Measurements from ENCODE around the gene NAALADL2. TPM values are rescaled to one million over a fixed set of nuclear protein-coding genes. Genes with fewer than 3 reads are reported as not detected.
"Not testable (repeated sequence)": the region's sequence is repeated elsewhere in the genome, so short reads cannot be mapped to it uniquely, and the experiment has no call there.

The NAALADL2 gene
- total and polyA plus RNA-seq, 4 donors: 0.28 to 4.6 (median 3.1) TPM

DNA sequence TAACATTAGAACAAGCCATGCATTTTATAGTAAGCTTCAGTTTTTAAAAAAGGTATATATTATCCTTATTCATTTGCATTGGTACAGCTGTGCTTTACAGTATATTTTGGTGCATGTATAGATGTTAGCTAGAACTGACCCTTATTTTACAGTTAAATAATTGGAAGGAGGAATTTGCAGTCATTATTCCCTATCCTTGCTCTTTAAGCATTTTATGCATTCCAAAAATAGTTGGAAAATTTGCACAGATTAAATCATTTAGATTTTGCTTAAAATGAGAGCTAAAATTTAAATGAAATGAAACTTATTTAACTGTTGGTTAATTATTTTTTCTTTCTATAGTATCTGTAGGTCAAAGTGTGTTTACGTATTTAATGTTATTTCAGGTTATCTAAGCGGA, 667.1 kb downstream of the NAALADL2 start:
- Histone ChIP-seq H3K9ac (ENCODE audit: low read depth in 1 of 2, low read length in 2 of 2) (peak overlapping the region; percentile 76 to 79), H3K4me1 (ENCODE audit: control insufficient read depth in 4 of 4, insufficient read depth in 4 of 4, low read length in 3 of 4) (peaks cover 0 to 13% (median 1%) of the 10 kb centered on the region in 4 donors), H3K27me3 (ENCODE audit: control insufficient read depth in 4 of 4, insufficient read depth in 4 of 4, low read length in 3 of 4) (no peaks in the 10 kb centered on the region), H3K4me3 (ENCODE audit: low read depth in 1 of 3, low read length in 3 of 3) (peak overlapping the region; percentile 46 to 78 (median 75)), H3K27ac (ENCODE audit: low read depth in 1 of 2, low read length in 2 of 2) (peak overlapping the region in 1 of 2 donors; percentile 23), H3K36me3 (ENCODE audit: control insufficient read depth in 4 of 4, insufficient read depth in 3 of 4, low read depth in 1 of 4, low read length in 3 of 4) (no peaks in the 10 kb centered on the region), H3K9me3 (ENCODE audit: control insufficient read depth in 4 of 4, low read length in 3 of 4) (no peaks in the 10 kb centered on the region)
- 23% methylated on average over 2 of the region's 2 CpGs for WGBS
- no peak for TF ChIP-seq GABPA (IDR thresholded peaks at IDR 0.05 in 1 of 2, conservative IDR thresholded peaks at IDR 0.05 in 1 of 2)
- no peak for TF ChIP-seq RAD21 (IDR thresholded peaks at IDR 0.05)
- TF ChIP-seq RXRA (IDR thresholded peaks at IDR 0.05): no peak
- DNase-seq (ENCODE audit: low spot score): no peak

- H3K4me1 ChIP-seq (ENCODE audit: control insufficient read depth in 4 of 4, insufficient read depth in 4 of 4, low read length in 3 of 4): peaks cover 0 to 13% (median 1%) of the 10 kb centered on the region in 4 donors
- H3K36me3 ChIP-seq (ENCODE audit: control insufficient read depth in 4 of 4, insufficient read depth in 3 of 4, low read depth in 1 of 4, low read length in 3 of 4): no peaks in the 10 kb centered on the region
- 30% methylated on average over 4 of the region's 4 CpGs for WGBS
- peak overlapping the region in 1 of 2 donors; percentile 23 for H3K27ac ChIP-seq (ENCODE audit: low read depth in 1 of 2, low read length in 2 of 2)
- no peak for DNase-seq (ENCODE audit: low spot score)
- peak overlapping the region; percentile 76 to 79 for H3K9ac ChIP-seq (ENCODE audit: low read depth in 1 of 2, low read length in 2 of 2)
- H3K27me3 ChIP-seq (ENCODE audit: control insufficient read depth in 4 of 4, insufficient read depth in 4 of 4, low read length in 3 of 4): no peaks in the 10 kb centered on the region
- TF ChIP-seq RAD21 (IDR thresholded peaks at IDR 0.05): peak in 1 of 2 donors; percentile 16
- peak; percentile 21 for TF ChIP-seq YY1 (IDR thresholded peaks at IDR 0.05)
- no peak for TF ChIP-seq JUND (IDR thresholded peaks at IDR 0.05)
- H3K4me3 ChIP-seq (ENCODE audit: low read depth in 1 of 3, low read length in 3 of 3): peak overlapping the region; percentile 46 to 78 (median 75)
- H3K9me3 ChIP-seq (ENCODE audit: control insufficient read depth in 4 of 4, low read length in 3 of 4): no peaks in the 10 kb centered on the region
Measured at GRCh38 chr3:175526609-175527280, 667.6 kb downstream of the NAALADL2 start.

GRCh38 chr3:175528693-175529092, 669.6 kb downstream of the NAALADL2 start:
- not testable (repeated sequence) for H3K4me3 ChIP-seq (ENCODE audit: low read depth in 1 of 3, low read length in 3 of 3); H3K9ac ChIP-seq (ENCODE audit: low read depth in 1 of 2, low read length in 2 of 2); DNase-seq (ENCODE audit: low spot score); H3K9me3 ChIP-seq (ENCODE audit: control insufficient read depth in 4 of 4, low read length in 3 of 4); H3K27me3 ChIP-seq (ENCODE audit: control insufficient read depth in 4 of 4, insufficient read depth in 4 of 4, low read length in 3 of 4); H3K27ac ChIP-seq (ENCODE audit: low read depth in 1 of 2, low read length in 2 of 2); H3K36me3 ChIP-seq (ENCODE audit: control insufficient read depth in 4 of 4, insufficient read depth in 3 of 4, low read depth in 1 of 4, low read length in 3 of 4)
- 91% methylated on average over 2 of the region's 2 CpGs for WGBS
- peaks cover 0 to 13% (median 1%) of the 10 kb centered on the region in 4 donors for H3K4me1 ChIP-seq (ENCODE audit: control insufficient read depth in 4 of 4, insufficient read depth in 4 of 4, low read length in 3 of 4)

DNA sequence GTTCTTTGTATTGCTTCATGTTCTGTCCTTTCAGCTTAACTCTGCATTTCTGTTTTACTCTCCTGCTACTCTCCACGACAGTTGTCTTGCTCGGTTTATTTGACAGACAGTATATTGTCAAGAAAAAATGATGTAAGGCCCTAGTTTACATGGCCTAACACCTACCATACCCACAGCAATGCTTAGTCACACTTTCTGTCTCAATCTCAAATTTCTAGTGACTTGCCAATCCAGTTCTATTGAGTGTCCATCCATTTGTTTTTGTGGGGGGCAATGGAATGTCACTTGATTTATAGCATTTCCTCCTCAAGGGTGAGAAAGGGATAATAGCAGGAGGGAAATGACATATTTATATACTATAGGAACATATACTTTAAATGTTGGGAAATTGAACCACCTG, 676.2 kb downstream of the NAALADL2 start:
- Histone ChIP-seq H3K9ac (ENCODE audit: low read depth in 1 of 2, low read length in 2 of 2) (no peak overlapping the region), H3K4me1 (ENCODE audit: control insufficient read depth in 4 of 4, insufficient read depth in 4 of 4, low read length in 3 of 4) (no peaks in the 10 kb centered on the region), H3K36me3 (ENCODE audit: control insufficient read depth in 4 of 4, insufficient read depth in 3 of 4, low read depth in 1 of 4, low read length in 3 of 4) (no peaks in the 10 kb centered on the region), H3K4me3 (ENCODE audit: low read depth in 1 of 3, low read length in 3 of 3) (no peak overlapping the region), H3K27ac (ENCODE audit: low read depth in 1 of 2, low read length in 2 of 2) (no peak overlapping the region), H3K9me3 (ENCODE audit: control insufficient read depth in 4 of 4, low read length in 3 of 4) (no peaks in the 10 kb centered on the region), H3K27me3 (ENCODE audit: control insufficient read depth in 4 of 4, insufficient read depth in 4 of 4, low read length in 3 of 4) (no peaks in the 10 kb centered on the region)
- no peak for DNase-seq (ENCODE audit: low spot score)
- 87% methylated on average over 2 of the region's 2 CpGs for WGBS
- TF ChIP-seq NR2F2 (IDR thresholded peaks at IDR 0.05) (no peak), FOXA1 (IDR thresholded peaks at IDR 0.05) (no peak), RAD21 (IDR thresholded peaks at IDR 0.05) (no peak), EGR1 (IDR thresholded peaks at IDR 0.05; ENCODE audit: low read depth in 2 of 2) (no peak), RXRA (IDR thresholded peaks at IDR 0.05) (no peak), GABPA (IDR thresholded peaks at IDR 0.05 in 1 of 2, conservative IDR thresholded peaks at IDR 0.05 in 1 of 2) (no peak), HNF4A (conservative IDR thresholded peaks at IDR 0.05) (no peak), FOXA2 (IDR thresholded peaks at IDR 0.05) (no peak), TAF1 (conservative IDR thresholded peaks at IDR 0.05) (no peak)
- TF ChIP-seq, protein P1, sequence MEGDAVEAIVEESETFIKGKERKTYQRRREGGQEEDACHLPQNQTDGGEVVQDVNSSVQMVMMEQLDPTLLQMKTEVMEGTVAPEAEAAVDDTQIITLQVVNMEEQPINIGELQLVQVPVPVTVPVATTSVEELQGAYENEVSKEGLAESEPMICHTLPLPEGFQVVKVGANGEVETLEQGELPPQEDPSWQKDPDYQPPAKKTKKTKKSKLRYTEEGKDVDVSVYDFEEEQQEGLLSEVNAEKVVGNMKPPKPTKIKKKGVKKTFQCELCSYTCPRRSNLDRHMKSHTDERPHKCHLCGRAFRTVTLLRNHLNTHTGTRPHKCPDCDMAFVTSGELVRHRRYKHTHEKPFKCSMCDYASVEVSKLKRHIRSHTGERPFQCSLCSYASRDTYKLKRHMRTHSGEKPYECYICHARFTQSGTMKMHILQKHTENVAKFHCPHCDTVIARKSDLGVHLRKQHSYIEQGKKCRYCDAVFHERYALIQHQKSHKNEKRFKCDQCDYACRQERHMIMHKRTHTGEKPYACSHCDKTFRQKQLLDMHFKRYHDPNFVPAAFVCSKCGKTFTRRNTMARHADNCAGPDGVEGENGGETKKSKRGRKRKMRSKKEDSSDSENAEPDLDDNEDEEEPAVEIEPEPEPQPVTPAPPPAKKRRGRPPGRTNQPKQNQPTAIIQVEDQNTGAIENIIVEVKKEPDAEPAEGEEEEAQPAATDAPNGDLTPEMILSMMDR (IDR thresholded peaks at IDR 0.05; ENCODE audit: low read depth, low read length, missing input control): no peak
- TF ChIP-seq, protein P2, sequence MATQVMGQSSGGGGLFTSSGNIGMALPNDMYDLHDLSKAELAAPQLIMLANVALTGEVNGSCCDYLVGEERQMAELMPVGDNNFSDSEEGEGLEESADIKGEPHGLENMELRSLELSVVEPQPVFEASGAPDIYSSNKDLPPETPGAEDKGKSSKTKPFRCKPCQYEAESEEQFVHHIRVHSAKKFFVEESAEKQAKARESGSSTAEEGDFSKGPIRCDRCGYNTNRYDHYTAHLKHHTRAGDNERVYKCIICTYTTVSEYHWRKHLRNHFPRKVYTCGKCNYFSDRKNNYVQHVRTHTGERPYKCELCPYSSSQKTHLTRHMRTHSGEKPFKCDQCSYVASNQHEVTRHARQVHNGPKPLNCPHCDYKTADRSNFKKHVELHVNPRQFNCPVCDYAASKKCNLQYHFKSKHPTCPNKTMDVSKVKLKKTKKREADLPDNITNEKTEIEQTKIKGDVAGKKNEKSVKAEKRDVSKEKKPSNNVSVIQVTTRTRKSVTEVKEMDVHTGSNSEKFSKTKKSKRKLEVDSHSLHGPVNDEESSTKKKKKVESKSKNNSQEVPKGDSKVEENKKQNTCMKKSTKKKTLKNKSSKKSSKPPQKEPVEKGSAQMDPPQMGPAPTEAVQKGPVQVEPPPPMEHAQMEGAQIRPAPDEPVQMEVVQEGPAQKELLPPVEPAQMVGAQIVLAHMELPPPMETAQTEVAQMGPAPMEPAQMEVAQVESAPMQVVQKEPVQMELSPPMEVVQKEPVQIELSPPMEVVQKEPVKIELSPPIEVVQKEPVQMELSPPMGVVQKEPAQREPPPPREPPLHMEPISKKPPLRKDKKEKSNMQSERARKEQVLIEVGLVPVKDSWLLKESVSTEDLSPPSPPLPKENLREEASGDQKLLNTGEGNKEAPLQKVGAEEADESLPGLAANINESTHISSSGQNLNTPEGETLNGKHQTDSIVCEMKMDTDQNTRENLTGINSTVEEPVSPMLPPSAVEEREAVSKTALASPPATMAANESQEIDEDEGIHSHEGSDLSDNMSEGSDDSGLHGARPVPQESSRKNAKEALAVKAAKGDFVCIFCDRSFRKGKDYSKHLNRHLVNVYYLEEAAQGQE (IDR thresholded peaks at IDR 0.05): no peak
- TF ChIP-seq, protein P3, sequence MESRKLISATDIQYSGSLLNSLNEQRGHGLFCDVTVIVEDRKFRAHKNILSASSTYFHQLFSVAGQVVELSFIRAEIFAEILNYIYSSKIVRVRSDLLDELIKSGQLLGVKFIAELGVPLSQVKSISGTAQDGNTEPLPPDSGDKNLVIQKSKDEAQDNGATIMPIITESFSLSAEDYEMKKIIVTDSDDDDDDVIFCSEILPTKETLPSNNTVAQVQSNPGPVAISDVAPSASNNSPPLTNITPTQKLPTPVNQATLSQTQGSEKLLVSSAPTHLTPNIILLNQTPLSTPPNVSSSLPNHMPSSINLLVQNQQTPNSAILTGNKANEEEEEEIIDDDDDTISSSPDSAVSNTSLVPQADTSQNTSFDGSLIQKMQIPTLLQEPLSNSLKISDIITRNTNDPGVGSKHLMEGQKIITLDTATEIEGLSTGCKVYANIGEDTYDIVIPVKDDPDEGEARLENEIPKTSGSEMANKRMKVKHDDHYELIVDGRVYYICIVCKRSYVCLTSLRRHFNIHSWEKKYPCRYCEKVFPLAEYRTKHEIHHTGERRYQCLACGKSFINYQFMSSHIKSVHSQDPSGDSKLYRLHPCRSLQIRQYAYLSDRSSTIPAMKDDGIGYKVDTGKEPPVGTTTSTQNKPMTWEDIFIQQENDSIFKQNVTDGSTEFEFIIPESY (IDR thresholded peaks at IDR 0.05): no peak

All from liver (tissue), 9 donors.